GM12878 (cell line): ENCODE measurements around the gene SUSD6. TPM values are rescaled to one million over a fixed set of nuclear protein-coding genes. Genes with fewer than 3 reads are reported as not detected.

ENCODE experiments used
- ATAC-seq: fragments of 200-7000 bp; cut with Tn5 transposase; 3 replicates; pipeline ENCODE4 v1.9.1; 2020; ENCODE audit warnings: mild to moderate bottlenecking, moderate library complexity
- BruUV-seq: library from RNA; stranded (reverse); fragments of 400-500 nt; replicated peaks from 2 replicates; lab custom pipeline; 2021; lab: Mats Ljungman, UMichigan
- CTCF ChIA-PET: fragments of 300-600 bp; sonication (Branson Sonifier 250); formaldehyde crosslinking; extraction: SDS; loops from one replicate; lab custom pipeline; 2021; ENCODE audit warnings: inconsistent platforms; lab: Yijun Ruan, JAX
- POLR2A ChIA-PET: fragments of 350-600 bp; formaldehyde crosslinking; extraction: SDS; loops from one replicate; lab custom pipeline; 2021; ENCODE audit warnings: inconsistent platforms; lab: Charles Lee
- RAD21 ChIA-PET: fragments of 300-600 bp; sonication (Branson Sonifier 250); formaldehyde crosslinking; loops from one replicate; lab custom pipeline; 2023; ENCODE audit warnings: antibody characterized with exemption; ENCODE audit not compliant: unreplicated experiment; lab: Charles Lee
- SMC1A ChIA-PET: fragments of 300-600 bp; sonication (Branson Sonifier 250); formaldehyde crosslinking; loops from one replicate; lab custom pipeline; 2023; ENCODE audit not compliant: unreplicated experiment, uncharacterized antibody; lab: Charles Lee
- DNase-seq: peaks from one replicate; pipeline ENCODE4 v3.0.0-alpha.2; 2011; ENCODE audit warnings: low read depth, low spot score
- FAIRE-seq: peaks from 3 replicates; lab custom pipeline; 2011; peaks lifted over from hg19 to GRCh38; lab: Jason Lieb, UNC
- H2AFZ ChIP-seq: 2 replicates; pipeline ENCODE4 v1.6.0; 2011; ENCODE audit warnings: low read depth, low read length, control low read depth; ENCODE audit not compliant: control insufficient read depth
- H3K27ac ChIP-seq: 2 replicates; pipeline ENCODE4 v1.5.1; 2011; ENCODE audit warnings: control low read depth; ENCODE audit not compliant: control insufficient read depth, insufficient read depth
- H3K27me3 ChIP-seq, 2 experiments: replicated peaks in 1 of 2; 2 replicates each; pipeline versions ENCODE4 v1.6.0 to v1.6.1; 2011; ENCODE audit warnings: low read length in 1 of 2; ENCODE audit not compliant: control insufficient read depth in 2 of 2, insufficient read depth in 2 of 2
- H3K36me3 ChIP-seq, 2 experiments: 2 replicates each; pipeline ENCODE4 v1.5.1; 2011; ENCODE audit warnings: low read length in 1 of 2; ENCODE audit not compliant: control insufficient read depth in 2 of 2, insufficient read depth in 2 of 2
- H3K4me1 ChIP-seq: 2 replicates; pipeline ENCODE4 v1.6.1; 2011; ENCODE audit warnings: mild to moderate bottlenecking, low read length, moderate library complexity, mixed read lengths; ENCODE audit not compliant: control insufficient read depth, insufficient read depth
- H3K4me2 ChIP-seq: 2 replicates; pipeline ENCODE4 v1.6.0; 2011; ENCODE audit warnings: control low read depth; ENCODE audit not compliant: control insufficient read depth, insufficient read depth
- H3K4me3 ChIP-seq: fragments of 200-600 bp; sonication (generic); 2 replicates; pipeline ENCODE4 v1.5.1; 2016
- H3K79me2 ChIP-seq: 2 replicates; pipeline ENCODE4 v1.6.0; 2011; ENCODE audit warnings: low read length; ENCODE audit not compliant: control insufficient read depth, insufficient read depth
- H3K9ac ChIP-seq: 2 replicates; pipeline ENCODE4 v1.8.0; 2011; ENCODE audit warnings: low read length, control low read depth, mixed read lengths; ENCODE audit not compliant: control insufficient read depth, insufficient read depth
- H3K9me3 ChIP-seq: replicated peaks from 3 replicates; pipeline ENCODE4 v1.5.1; 2011; ENCODE audit warnings: mild to moderate bottlenecking, low read length; ENCODE audit not compliant: control insufficient read depth, insufficient read depth
- H4K20me1 ChIP-seq: 2 replicates; pipeline ENCODE4 v1.6.0; 2011; ENCODE audit not compliant: control insufficient read depth, insufficient read depth
- BCL11A ChIP-seq: IDR thresholded peaks from 2 replicates; pipeline ENCODE4 v1.6.1; 2011; ENCODE audit warnings: low read depth, low read length
- CEBPZ ChIP-seq: fragments of 150-350 bp; IDR thresholded peaks from 2 replicates; pipeline ENCODE4 v1.6.1; 2016; ENCODE audit warnings: low read depth, low read length
- CREM ChIP-seq: IDR thresholded peaks from 2 replicates; pipeline ENCODE4 v1.6.1; 2014; ENCODE audit warnings: antibody characterized with exemption, low read depth
- HDAC2 ChIP-seq: fragments of 200-600 bp; sonication (generic); IDR thresholded peaks from 2 replicates; pipeline ENCODE4 v1.6.1; 2017
- MTA3 ChIP-seq: IDR thresholded peaks from 2 replicates; pipeline ENCODE4 v1.6.1; 2012; ENCODE audit warnings: low read length, inconsistent platforms, borderline replicate concordance
- PBX3 ChIP-seq: IDR thresholded peaks from 2 replicates; pipeline ENCODE4 v1.6.1; 2011; ENCODE audit warnings: mild to moderate bottlenecking, low read depth, low read length, moderate library complexity; ENCODE audit not compliant: insufficient replicate concordance
- SKIL ChIP-seq: fragments of 450-650 bp; IDR thresholded peaks from 2 replicates; pipeline ENCODE4 v1.6.1; 2017; ENCODE audit warnings: mild to moderate bottlenecking, low read depth, inconsistent platforms; ENCODE audit not compliant: poor library complexity, severe bottlenecking
- TBL1XR1 ChIP-seq: IDR thresholded peaks from 2 replicates; pipeline ENCODE4 v1.6.1; 2012; ENCODE audit warnings: low read depth, low read length, improper control_type of control experiment
- ZBTB33 ChIP-seq: fragments of 450-650 bp; IDR thresholded peaks from 2 replicates; pipeline ENCODE4 v1.6.1; 2017; ENCODE audit warnings: mild to moderate bottlenecking
- WGBS: methylation state at CpG from one replicate; pipeline ENCODE4 v1.1.6; 2016; ENCODE audit warnings: low lambda C conversion rate; ENCODE audit not compliant: insufficient replicate concordance, insufficient coverage; ENCODE audit errors: missing lambda C conversion rate; 5-methylcytosine and 5-hydroxymethylcytosine counted together
- in situ Hi-C: fragments of 300-500 bp; cut with MboI; formaldehyde crosslinking; loops from 9 replicates; pipeline ENCODE4 v1.14.3; 2018; ENCODE audit warnings: mixed read lengths
- intact Hi-C: fragments of 100-400 bp; cut with micrococcal nuclease; formaldehyde crosslinking; loops from one replicate; pipeline ENCODE4 v1.14.2; 2022; ENCODE audit not compliant: unreplicated experiment
- polyA plus RNA-seq, 11 experiments: library from polyadenylated mRNA; depleted of rRNA in 4 of 11; unstranded in 6 of 11; stranded (reverse) in 5 of 11; fragments of >200 nt; fragmentation: Nextera tagmentation in 4 of 11; fragmentation: Illumina TruSeq in 1 of 11; extraction: Ambion mirVana in 4 of 11; extraction: Trizol in 1 of 11; gene quantifications; 1 replicate in 1 of 11; 2 replicates in 10 of 11; pipeline versions ENCODE4 v1.2.1 to v1.2.3, GENCODE V29; 2011 to 2016; ENCODE audit warnings: inconsistent platforms in 2 of 11, missing spikeins in 2 of 11, low read depth in 1 of 11
- total RNA-seq, 4 experiments: library from RNA; depleted of rRNA in 3 of 4; stranded (reverse); fragments of >200 nt in 3 of 4; fragmentation: Illumina TruSeq in 1 of 4; extraction: Trizol in 1 of 4; gene quantifications; 2 replicates each; pipeline versions ENCODE4 v1.2.1 to v1.2.3, GENCODE V29; 2013 to 2021

The SUSD6 gene
- total and polyA plus RNA-seq, 10 of the 15 experiments (the other 5 are each of a cell fraction or from before 2014, with no cell fraction given) = 6.6 to 39.8 (median 20.2) TPM

- TF ChIP-seq CREM = no peak
- 0 out of 2 replicates have a peak, but pooled peaks have one; percentile 19 for TF ChIP-seq MTA3
- no peak for TF ChIP-seq TBL1XR1
- TF ChIP-seq BCL11A = no peak
- TF ChIP-seq ZBTB33 = no peak
- no peak for TF ChIP-seq HDAC2
- peak; percentile 24 for TF ChIP-seq SKIL
Measured at GRCh38 chr14:69614592-69614991, 3.2 kb downstream of the SUSD6 start (continued).

DNA sequence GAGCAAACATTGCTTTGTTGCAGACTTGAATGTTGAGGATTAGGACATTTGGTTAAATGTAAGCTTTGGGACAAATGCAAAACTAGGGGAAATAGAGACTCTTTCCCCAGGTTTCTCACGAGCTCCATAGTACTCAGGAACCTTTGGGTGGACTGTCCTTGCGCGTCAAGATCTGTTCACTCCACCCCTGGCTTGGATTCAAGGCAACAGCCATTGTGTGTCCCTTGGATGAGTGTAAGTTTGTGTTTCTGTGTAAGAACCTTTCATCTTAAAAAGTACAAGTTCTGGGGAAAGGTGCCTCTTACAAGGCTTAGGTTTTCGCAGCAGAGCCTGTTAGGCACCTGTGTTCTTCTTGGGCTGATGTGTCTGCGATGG, 3.7 kb downstream of the SUSD6 start:
- Histone ChIP-seq H3K36me3 (peaks cover 0 to 10% of the 10 kb centered on the region in 2 experiments; a peak in 3 of 4 replicates), H3K4me3 (peak overlapping the region; percentile 88), H2AFZ (no peak overlapping the region), H3K4me2 (peak overlapping the region; percentile 99), H4K20me1 (no peaks in the 10 kb centered on the region; the same call in 1 of the 2 replicates), H3K4me1 (peaks cover 54% of the 10 kb centered on the region), H3K9me3 (no peaks in the 10 kb centered on the region), H3K27me3 (no peaks in the 10 kb centered on the region), H3K79me2 (peaks cover 93% of the 10 kb centered on the region), H3K9ac (peak overlapping the region; percentile 94), H3K27ac (peak overlapping the region; percentile 97)
- DNase-seq (no peak), FAIRE-seq (no peak), ATAC-seq (peak; percentile 3)
- ChIA-PET SMC1A (interaction anchor here (0.9 to 11.9 kb wide), 15 partner anchors 10 to 93 kb away, joined by 3 to 164 read pairs (median 4); no protein-coding TSS in a partner anchor), POLR2A (interaction anchor here (0.6 to 2.8 kb wide), 12 partner anchors 9 to 153 kb away, joined by 3 to 20 read pairs (median 6); no protein-coding TSS in a partner anchor), RAD21 (interaction anchor here (0.7 to 10.0 kb wide), 14 partner anchors 8 to 112 kb away, joined by 3 to 178 read pairs (median 4); no protein-coding TSS in a partner anchor), CTCF (interaction anchor here (0.8 to 3.7 kb wide), 7 partner anchors 8 to 101 kb away, joined by 3 to 36 read pairs (median 4); no protein-coding TSS in a partner anchor)
- 15% methylated on average over 5 of the region's 5 CpGs for whole genome bisulfite sequencing
- in situ Hi-C loops (loop anchor here (10.0 kb wide), 1 partner anchor 50 kb away; no protein-coding TSS in a partner anchor), intact Hi-C loops (loop anchor here (1.0 to 10.0 kb wide), 6 partner anchors 14 to 220 kb away; partner anchors contain the start of genes ERH and SLC39A9)
- BruUV-seq = TSS peak; percentile 81
- TF ChIP-seq PBX3 (no peak), CEBPZ (no peak)
